A673 (cell line): Measurements from ENCODE around the gene GDF7. TPM values are rescaled to one million over a fixed set of nuclear protein-coding genes. Genes with fewer than 3 reads are reported as not detected.
A peak's percentile ranks its signal among the peaks of the same experiment; 100 is the strongest.

ENCODE experiments used
- BruUV-seq: library from RNA; stranded (reverse); fragments of 400-500 nt; replicated peaks from 2 replicates; lab custom pipeline; 2021; lab: Mats Ljungman, UMichigan
- CTCF ChIA-PET: fragments of 300-600 bp; sonication (Branson Sonifier 250); formaldehyde crosslinking; loops from one replicate; lab custom pipeline; 2022; ENCODE audit warnings: antibody characterized with exemption; lab: Charles Lee
- POLR2A ChIA-PET: fragments of 300-600 bp; sonication (Branson Sonifier 250); formaldehyde crosslinking; loops from one replicate; lab custom pipeline; 2022; ENCODE audit warnings: antibody characterized with exemption; ENCODE audit not compliant: low non-redundant PET; lab: Charles Lee
- DNase-seq: peaks from one replicate; pipeline ENCODE4 v3.0.0-alpha.2; 2015; ENCODE audit warnings: low spot score
- H3K27ac ChIP-seq: fragments of 200-600 bp; sonication (generic); 2 replicates; pipeline ENCODE4 v1.5.1; 2016; ENCODE audit warnings: mixed run types, low read depth, mild to moderate bottlenecking, mixed read lengths, antibody characterized with exemption, low read length; ENCODE audit not compliant: poor library complexity, severe bottlenecking
- H3K27me3 ChIP-seq: fragments of 200-600 bp; sonication (generic); replicated peaks from 2 replicates; pipeline ENCODE4 v1.6.1; 2017; ENCODE audit warnings: mixed run types, low read depth, mild to moderate bottlenecking, mixed read lengths, antibody characterized with exemption, low read length; ENCODE audit not compliant: insufficient read depth, poor library complexity
- H3K36me3 ChIP-seq: fragments of 200-600 bp; sonication (generic); 2 replicates; pipeline ENCODE4 v1.6.1; 2016; ENCODE audit warnings: mixed run types, mild to moderate bottlenecking, mixed read lengths, antibody characterized with exemption, low read length; ENCODE audit not compliant: insufficient read depth, poor library complexity, severe bottlenecking
- H3K4me1 ChIP-seq: fragments of 200-600 bp; sonication (generic); 2 replicates; pipeline ENCODE4 v1.6.1; 2017; ENCODE audit warnings: mixed run types, mild to moderate bottlenecking, mixed read lengths, antibody characterized with exemption, low read length; ENCODE audit not compliant: insufficient read depth, poor library complexity, severe bottlenecking
- H3K4me3 ChIP-seq: fragments of 200-600 bp; sonication (generic); 2 replicates; pipeline ENCODE4 v1.5.1; 2016; ENCODE audit warnings: low read depth, mixed run types, mild to moderate bottlenecking, mixed read lengths, low read length; ENCODE audit not compliant: poor library complexity, severe bottlenecking
- H3K9me3 ChIP-seq: fragments of 200-600 bp; sonication (generic); 2 replicates; pipeline ENCODE4 v1.6.1; 2016; ENCODE audit warnings: mixed run types, low read depth, mild to moderate bottlenecking, mixed read lengths, antibody characterized with exemption, low read length; ENCODE audit not compliant: poor library complexity, severe bottlenecking
- EZH2 ChIP-seq: fragments of 200-600 bp; sonication (generic); IDR thresholded peaks from 2 replicates; pipeline ENCODE4 v1.6.1; 2017; ENCODE audit warnings: borderline replicate concordance, low read depth, mild to moderate bottlenecking, mixed read lengths, antibody characterized with exemption, low read length; ENCODE audit not compliant: poor library complexity, severe bottlenecking
- intact Hi-C: fragments of 100-400 bp; cut with micrococcal nuclease; formaldehyde crosslinking; loops from one replicate; pipeline ENCODE4 v1.10.0; 2022; ENCODE audit not compliant: unreplicated experiment
- total RNA-seq: library from RNA; stranded (reverse); gene quantifications from 2 replicates; pipeline ENCODE4 v1.2.3, GENCODE V29; 2021
- TF ChIP-seq, protein P1 (sequence below): fragments of 300-800, 200-600 bp; sonication (generic); conservative IDR thresholded peaks from 2 replicates; pipeline ENCODE4 v1.5.1; 2017; ENCODE audit warnings: low read depth, mild to moderate bottlenecking, antibody characterized with exemption, low read length, moderate library complexity, mixed read lengths

Gene GDF7
- total RNA-seq, 1 experiment from 2014 or later: not detected

DNA sequence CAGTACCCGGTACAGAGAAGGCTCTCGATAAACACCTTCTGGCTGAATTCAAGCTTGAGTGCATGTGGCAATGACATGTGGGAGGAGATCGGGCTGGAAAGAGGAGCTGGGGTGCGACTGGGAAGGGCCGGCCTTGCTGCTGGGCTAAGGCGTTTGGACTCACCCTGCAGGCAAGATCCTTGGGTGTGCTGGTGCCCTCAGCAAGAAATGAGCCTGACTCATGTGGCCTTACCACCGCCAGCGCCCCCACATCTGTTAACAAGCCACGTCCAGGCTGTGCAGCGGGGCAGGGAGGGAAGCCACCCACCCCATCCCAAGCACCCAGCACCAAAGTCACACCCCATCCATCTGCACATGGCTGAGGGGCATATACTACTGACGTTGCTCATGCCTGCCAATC is 17.4 kb upstream of the GDF7 start:
- no peak overlapping the region for H3K4me3 ChIP-seq
- no peaks in the 10 kb centered on the region for H3K27me3 ChIP-seq
- ChIA-PET POLR2A (no interaction called here), CTCF (no interaction called here)
- H3K4me1 ChIP-seq: no peaks in the 10 kb centered on the region
- TF ChIP-seq, protein P1, sequence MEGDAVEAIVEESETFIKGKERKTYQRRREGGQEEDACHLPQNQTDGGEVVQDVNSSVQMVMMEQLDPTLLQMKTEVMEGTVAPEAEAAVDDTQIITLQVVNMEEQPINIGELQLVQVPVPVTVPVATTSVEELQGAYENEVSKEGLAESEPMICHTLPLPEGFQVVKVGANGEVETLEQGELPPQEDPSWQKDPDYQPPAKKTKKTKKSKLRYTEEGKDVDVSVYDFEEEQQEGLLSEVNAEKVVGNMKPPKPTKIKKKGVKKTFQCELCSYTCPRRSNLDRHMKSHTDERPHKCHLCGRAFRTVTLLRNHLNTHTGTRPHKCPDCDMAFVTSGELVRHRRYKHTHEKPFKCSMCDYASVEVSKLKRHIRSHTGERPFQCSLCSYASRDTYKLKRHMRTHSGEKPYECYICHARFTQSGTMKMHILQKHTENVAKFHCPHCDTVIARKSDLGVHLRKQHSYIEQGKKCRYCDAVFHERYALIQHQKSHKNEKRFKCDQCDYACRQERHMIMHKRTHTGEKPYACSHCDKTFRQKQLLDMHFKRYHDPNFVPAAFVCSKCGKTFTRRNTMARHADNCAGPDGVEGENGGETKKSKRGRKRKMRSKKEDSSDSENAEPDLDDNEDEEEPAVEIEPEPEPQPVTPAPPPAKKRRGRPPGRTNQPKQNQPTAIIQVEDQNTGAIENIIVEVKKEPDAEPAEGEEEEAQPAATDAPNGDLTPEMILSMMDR: no peak
- TF ChIP-seq EZH2: no peak
- no TSS peak for BruUV-seq
- no peak overlapping the region for H3K27ac ChIP-seq
- H3K9me3 ChIP-seq: no peaks in the 10 kb centered on the region
- DNase-seq: no peak
- intact Hi-C loops: loop anchor here (10.0 kb wide), 1 partner anchor 425 kb away; the partner anchor contains the start of gene SDC1
- no peaks in the 10 kb centered on the region for H3K36me3 ChIP-seq

DNA sequence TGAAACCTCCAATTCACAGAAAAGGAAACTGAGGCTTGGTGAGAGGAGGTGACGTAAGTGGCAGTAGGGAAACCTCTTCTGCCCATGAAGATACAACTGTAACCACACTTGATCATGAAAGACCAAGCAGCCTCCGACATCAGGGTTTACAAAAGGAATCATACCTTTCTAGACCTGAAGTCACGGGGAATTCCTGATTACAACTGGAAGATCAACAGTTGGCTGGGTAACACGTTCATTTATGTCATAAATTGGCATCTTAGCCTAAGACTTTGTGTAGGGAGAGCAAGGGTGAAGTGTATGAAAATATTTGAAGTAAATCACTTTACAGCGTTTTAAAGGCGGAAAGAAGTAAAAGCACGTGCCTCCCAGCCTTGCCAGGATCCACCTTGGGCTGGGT is 17.0 kb upstream of the GDF7 start:
- ChIA-PET CTCF (interaction anchor here (0.6 to 1.5 kb wide), 4 partner anchors 8 to 693 kb away, joined by 3 to 9 read pairs (median 6); no protein-coding TSS in a partner anchor), POLR2A (no interaction called here)
- Histone ChIP-seq H3K36me3 (no peaks in the 10 kb centered on the region), H3K4me1 (no peaks in the 10 kb centered on the region), H3K4me3 (peak overlapping the region; percentile 91), H3K9me3 (no peaks in the 10 kb centered on the region), H3K27ac (no peak overlapping the region), H3K27me3 (no peaks in the 10 kb centered on the region)
- BruUV-seq: TSS peak; percentile 65
- TF ChIP-seq, protein P1: no peak
- no peak for TF ChIP-seq EZH2
- no peak for DNase-seq
- intact Hi-C loops: loop anchor here (10.0 kb wide), 1 partner anchor 425 kb away; the partner anchor contains the start of gene SDC1

DNA sequence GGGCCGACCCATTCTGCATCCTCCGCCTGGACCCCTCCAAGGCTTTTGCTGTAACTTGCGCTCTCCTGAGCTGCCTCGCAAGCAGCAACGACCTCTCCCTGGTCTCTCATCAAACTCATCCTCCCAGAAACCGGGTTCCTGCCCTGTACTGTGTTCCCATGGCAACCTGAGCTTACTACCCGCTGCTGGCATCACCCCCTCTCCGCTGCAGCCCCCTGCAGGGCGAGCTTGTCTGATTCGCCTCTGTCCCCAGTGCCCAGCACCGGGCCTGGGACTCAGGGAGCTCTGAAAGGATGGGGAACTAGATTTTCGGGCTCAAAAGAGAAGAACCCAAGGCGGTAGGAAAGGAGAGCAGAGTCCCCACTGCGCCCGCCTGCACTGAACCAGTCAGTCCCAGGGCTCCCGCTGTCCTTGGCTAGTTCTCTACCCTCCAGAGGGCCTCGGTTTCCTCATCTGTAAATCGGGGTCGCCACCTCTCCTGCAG is 16.5 kb upstream of the GDF7 start:
- DNase-seq: peak; percentile 25
- intact Hi-C loops: no loop called here
- BruUV-seq: no TSS peak

More for the DNA sequence above, 16.5 kb upstream of the GDF7 start:
- no peaks in the 10 kb centered on the region for H3K9me3 ChIP-seq
- H3K27me3 ChIP-seq: peaks cover 1% of the 10 kb centered on the region
- H3K4me3 ChIP-seq: peak overlapping the region; percentile 91
- no peaks in the 10 kb centered on the region for H3K36me3 ChIP-seq
- no peaks in the 10 kb centered on the region for H3K4me1 ChIP-seq
- TF ChIP-seq EZH2: no peak
- CTCF ChIA-PET: interaction anchor here (0.6 to 1.5 kb wide), 7 partner anchors 8 to 694 kb away, joined by 3 to 9 read pairs (median 5); partner anchors contain the start of gene RHOB
- POLR2A ChIA-PET: no interaction called here
- H3K27ac ChIP-seq: peak overlapping the region; percentile 76
